ENCODE measurements around the gene RASGRP2. TPM values are rescaled to one million over a fixed set of nuclear protein-coding genes. Genes with fewer than 3 reads are reported as not detected.
A peak's percentile ranks its signal among the peaks of the same experiment; 100 is the strongest.

Gene RASGRP2
- total RNA-seq, 2 experiments from 2014 or later = 159 to 162 TPM

GRCh38 chr11:64741375-64742086 is 2.4 kb downstream of the RASGRP2 start:
- Mint-ChIP-seq H3K27me3 (no peaks in the 10 kb centered on the region), H3K4me3 (peak overlapping the region; percentile 77), H3K4me1 (peaks cover 22% of the 10 kb centered on the region), H3K36me3 (peaks cover 9% of the 10 kb centered on the region), H3K9me3 (no peaks in the 10 kb centered on the region), H3K27ac (no peak overlapping the region)
- no peak for DNase-seq
- no peak for ATAC-seq (ENCODE audit: low read depth)
- POLR2A ChIA-PET = interaction anchor here (1.3 to 7.5 kb wide), 4 partner anchors 23 to 69 kb away, joined by 3 to 278 read pairs (median 9); partner anchors contain the start of gene PYGM

GRCh38 chr11:64739871-64740270 is 4.1 kb downstream of the RASGRP2 start:
- DNase-seq = no peak

GRCh38 chr11:64736654-64737053 is 7.3 kb downstream of the RASGRP2 start:
- H3K4me3 Mint-ChIP-seq = no peak overlapping the region
- H3K27me3 Mint-ChIP-seq = no peaks in the 10 kb centered on the region
- peaks cover 10% of the 10 kb centered on the region for H3K4me1 Mint-ChIP-seq
- peaks cover 22% of the 10 kb centered on the region for H3K36me3 Mint-ChIP-seq
- H3K9me3 Mint-ChIP-seq = no peaks in the 10 kb centered on the region
- ATAC-seq (ENCODE audit: low read depth) (no peak), DNase-seq (no peak)
- POLR2A ChIA-PET = interaction anchor here (1.3 kb wide), 1 partner anchor 43 kb away, joined by 6 read pairs; no protein-coding TSS in a partner anchor
- H3K27ac Mint-ChIP-seq = no peak overlapping the region

More at GRCh38 chr11:64739871-64740270, 4.1 kb downstream of the RASGRP2 start:
- POLR2A ChIA-PET = interaction anchor here (0.6 kb wide), 1 partner anchor 482 kb away, joined by 3 read pairs; no protein-coding TSS in a partner anchor
- Mint-ChIP-seq H3K4me1 (peaks cover 14% of the 10 kb centered on the region), H3K4me3 (no peak overlapping the region), H3K27ac (no peak overlapping the region), H3K9me3 (no peaks in the 10 kb centered on the region), H3K27me3 (no peaks in the 10 kb centered on the region), H3K36me3 (peaks cover 15% of the 10 kb centered on the region)
- ATAC-seq (ENCODE audit: low read depth) = no peak

GRCh38 chr11:64735725-64736259 is 8.2 kb downstream of the RASGRP2 start:
- H3K4me1 Mint-ChIP-seq = peaks cover 8% of the 10 kb centered on the region
- no peak overlapping the region for H3K4me3 Mint-ChIP-seq
- H3K9me3 Mint-ChIP-seq = no peaks in the 10 kb centered on the region
- no peaks in the 10 kb centered on the region for H3K27me3 Mint-ChIP-seq
- peaks cover 25% of the 10 kb centered on the region for H3K36me3 Mint-ChIP-seq
- POLR2A ChIA-PET = interaction anchor here (0.6 to 1.3 kb wide), 3 partner anchors 8 to 43 kb away, joined by 4 to 11 read pairs (median 6); no protein-coding TSS in a partner anchor
- DNase-seq (no peak), ATAC-seq (ENCODE audit: low read depth) (no peak)
- no peak overlapping the region for H3K27ac Mint-ChIP-seq

- Mint-ChIP-seq H3K9me3 (no peaks in the 10 kb centered on the region), H3K36me3 (peaks cover 22% of the 10 kb centered on the region), H3K27me3 (no peaks in the 10 kb centered on the region), H3K4me3 (no peak overlapping the region), H3K27ac (no peak overlapping the region), H3K4me1 (peaks cover 5% of the 10 kb centered on the region)
- ATAC-seq (ENCODE audit: low read depth) (no peak), DNase-seq (no peak)
- POLR2A ChIA-PET = interaction anchor here (0.8 to 1.3 kb wide), 2 partner anchors 29 to 44 kb away, joined by 4 to 6 read pairs; no protein-coding TSS in a partner anchor
Measured at GRCh38 chr11:64734811-64735724, 8.9 kb downstream of the RASGRP2 start.

GRCh38 chr11:64731601-64732000 is 12.3 kb downstream of the RASGRP2 start:
- Mint-ChIP-seq H3K4me3 (no peak overlapping the region), H3K4me1 (peaks cover 2% of the 10 kb centered on the region), H3K36me3 (peaks cover 26% of the 10 kb centered on the region), H3K27ac (no peak overlapping the region), H3K27me3 (no peaks in the 10 kb centered on the region), H3K9me3 (no peaks in the 10 kb centered on the region)
- POLR2A ChIA-PET = no interaction called here
- no peak for ATAC-seq (ENCODE audit: low read depth)
- no peak for DNase-seq

- H3K4me3 Mint-ChIP-seq = no peak overlapping the region
- POLR2A ChIA-PET = no interaction called here
- H3K4me1 Mint-ChIP-seq = peaks cover 7% of the 10 kb centered on the region
- no peaks in the 10 kb centered on the region for H3K9me3 Mint-ChIP-seq
- no peak for ATAC-seq (ENCODE audit: low read depth)
- no peak overlapping the region for H3K27ac Mint-ChIP-seq
- DNase-seq = peak; percentile 30
- H3K36me3 Mint-ChIP-seq = peaks cover 21% of the 10 kb centered on the region
- H3K27me3 Mint-ChIP-seq = no peaks in the 10 kb centered on the region
Measured at GRCh38 chr11:64729851-64730382, 14.0 kb downstream of the RASGRP2 start.

- DNase-seq (no peak), ATAC-seq (ENCODE audit: low read depth) (no peak)
- Mint-ChIP-seq H3K36me3 (peaks cover 21% of the 10 kb centered on the region), H3K9me3 (no peaks in the 10 kb centered on the region), H3K4me1 (peaks cover 13% of the 10 kb centered on the region), H3K27me3 (no peaks in the 10 kb centered on the region), H3K27ac (no peak overlapping the region), H3K4me3 (no peak overlapping the region)
- POLR2A ChIA-PET = no interaction called here
Measured at GRCh38 chr11:64728757-64729365, 15.1 kb downstream of the RASGRP2 start.

GRCh38 chr11:64726867-64727530 is 16.9 kb downstream of the RASGRP2 start:
- H3K4me1 Mint-ChIP-seq = peaks cover 13% of the 10 kb centered on the region
- H3K9me3 Mint-ChIP-seq = no peaks in the 10 kb centered on the region
- no peak for ATAC-seq (ENCODE audit: low read depth)
- H3K27me3 Mint-ChIP-seq = peaks cover 5% of the 10 kb centered on the region
- no peak overlapping the region for H3K4me3 Mint-ChIP-seq
- no peak for DNase-seq
- H3K36me3 Mint-ChIP-seq = peaks cover 15% of the 10 kb centered on the region
- no peak overlapping the region for H3K27ac Mint-ChIP-seq
- POLR2A ChIA-PET = interaction anchor here (0.7 kb wide), 1 partner anchor 9 kb away, joined by 11 read pairs; no protein-coding TSS in a partner anchor

- DNase-seq = no peak
- Mint-ChIP-seq H3K27ac (no peak overlapping the region), H3K9me3 (no peaks in the 10 kb centered on the region), H3K36me3 (peaks cover 12% of the 10 kb centered on the region), H3K4me3 (no peak overlapping the region), H3K4me1 (peaks cover 13% of the 10 kb centered on the region), H3K27me3 (peaks cover 13% of the 10 kb centered on the region)
- POLR2A ChIA-PET = no interaction called here
- ATAC-seq (ENCODE audit: low read depth) = no peak
Measured at GRCh38 chr11:64726211-64726641, 17.7 kb downstream of the RASGRP2 start.

GRCh38 chr11:64724863-64725532 is 18.9 kb downstream of the RASGRP2 start:
- peaks cover 13% of the 10 kb centered on the region for H3K4me1 Mint-ChIP-seq
- H3K4me3 Mint-ChIP-seq = no peak overlapping the region
- H3K27ac Mint-ChIP-seq = no peak overlapping the region
- ATAC-seq (ENCODE audit: low read depth) (no peak), DNase-seq (no peak)
- H3K9me3 Mint-ChIP-seq = no peaks in the 10 kb centered on the region
- peaks cover 23% of the 10 kb centered on the region for H3K27me3 Mint-ChIP-seq
- peaks cover 9% of the 10 kb centered on the region for H3K36me3 Mint-ChIP-seq
- POLR2A ChIA-PET = no interaction called here
